GM19351 (cell line): ENCODE measurements around the gene PCSK6.
"Not testable (repeated sequence)": the region's sequence is repeated elsewhere in the genome, so short reads cannot be mapped to it uniquely, and the experiment has no call there.

Source experiments
- ATAC-seq: cut with Tn5 transposase; IDR thresholded peaks from one replicate; pipeline ENCODE4 v1.9.1; 2021; ENCODE audit warnings: mild to moderate bottlenecking, moderate library complexity; ENCODE audit not compliant: unreplicated experiment

PCSK6 gene

DNA sequence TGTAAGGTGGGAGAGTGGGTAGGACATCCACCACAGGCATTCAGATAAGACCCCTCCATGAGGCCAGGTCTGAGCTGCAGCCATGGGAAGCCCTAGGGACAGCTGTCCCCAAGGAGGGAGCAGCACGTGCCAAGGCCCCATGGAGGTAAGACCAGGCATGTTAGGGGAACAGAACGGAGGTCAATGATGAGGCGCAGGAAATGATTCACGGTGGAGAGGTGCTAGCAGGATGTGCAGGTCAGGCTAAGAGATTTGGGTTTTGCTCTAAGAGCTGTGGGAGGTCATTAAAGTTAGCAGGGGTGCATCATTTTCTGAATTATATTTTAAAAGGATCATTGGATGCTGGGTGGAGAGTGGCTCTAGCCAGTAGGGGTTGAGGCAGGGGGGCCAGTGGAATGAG, 128.1 kb downstream of the PCSK6 start:
- ATAC-seq = no peak

DNA sequence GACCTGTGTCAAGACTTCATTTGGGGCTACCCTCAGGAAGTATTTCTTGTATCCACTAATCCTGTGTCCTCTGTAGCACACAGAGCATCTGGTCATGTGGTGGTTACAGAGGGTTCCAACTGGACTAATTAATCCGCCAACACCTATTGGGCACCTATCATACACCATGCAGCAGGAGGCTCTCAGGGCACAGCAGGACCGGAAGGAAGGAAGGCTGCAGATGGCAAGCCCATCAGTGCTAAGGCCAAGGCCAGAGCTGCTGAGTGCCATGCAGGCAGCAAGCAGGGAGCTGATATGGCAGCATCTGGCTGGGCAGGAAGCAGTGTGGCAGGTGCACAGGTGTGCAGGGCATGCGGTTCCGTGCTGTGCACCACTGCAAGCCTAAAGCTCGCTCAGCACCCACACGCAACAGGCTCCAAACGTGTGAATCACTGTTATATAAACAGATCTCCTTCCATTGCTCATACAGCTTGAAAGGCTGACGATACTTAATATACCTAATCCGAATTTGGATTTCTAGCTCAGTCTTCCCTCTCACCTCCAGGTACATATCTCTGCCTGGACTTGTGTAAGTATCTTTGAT, 130.1 kb downstream of the PCSK6 start:
- ATAC-seq = no peak

DNA sequence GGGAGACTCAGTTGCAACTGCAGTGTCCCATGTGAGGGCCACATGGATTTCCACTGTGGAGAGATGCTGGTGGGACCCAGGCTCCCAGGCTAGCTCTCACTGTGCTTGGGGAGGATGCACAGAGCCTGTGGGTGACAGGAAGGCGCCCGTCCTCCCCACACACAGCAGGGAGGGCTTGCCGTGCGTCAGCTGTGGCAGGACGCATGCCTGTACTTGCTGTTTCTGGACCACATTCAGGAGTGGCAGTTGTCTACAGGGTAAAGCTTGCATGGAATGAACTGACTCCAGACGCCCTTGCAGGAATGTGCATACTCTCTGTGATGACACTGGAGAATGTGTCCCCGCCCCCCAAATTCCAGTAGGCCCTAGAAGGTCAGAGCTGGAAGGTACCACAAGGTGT, 130.6 kb downstream of the PCSK6 start:
- ATAC-seq = no peak

DNA sequence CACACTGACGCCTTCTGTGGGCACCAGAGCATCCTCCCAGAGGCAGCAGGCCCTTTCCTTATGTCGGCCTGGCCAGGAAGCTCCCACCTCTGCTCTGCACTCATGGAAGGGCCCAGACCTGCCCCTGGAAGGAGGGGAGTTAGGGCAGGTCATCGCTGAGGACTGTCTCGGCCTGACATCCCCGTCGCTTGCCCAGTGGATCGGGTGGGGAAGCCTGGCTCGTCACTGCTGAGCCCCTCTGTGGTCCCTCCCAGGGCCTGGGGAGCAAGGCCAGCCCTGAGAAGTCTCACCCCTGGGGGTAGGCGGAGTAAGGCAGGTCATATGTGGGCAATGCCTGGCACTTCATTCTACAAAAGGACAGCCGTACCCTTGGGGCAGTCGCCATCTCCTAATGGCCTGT, 131.6 kb downstream of the PCSK6 start:
- no peak for ATAC-seq

DNA sequence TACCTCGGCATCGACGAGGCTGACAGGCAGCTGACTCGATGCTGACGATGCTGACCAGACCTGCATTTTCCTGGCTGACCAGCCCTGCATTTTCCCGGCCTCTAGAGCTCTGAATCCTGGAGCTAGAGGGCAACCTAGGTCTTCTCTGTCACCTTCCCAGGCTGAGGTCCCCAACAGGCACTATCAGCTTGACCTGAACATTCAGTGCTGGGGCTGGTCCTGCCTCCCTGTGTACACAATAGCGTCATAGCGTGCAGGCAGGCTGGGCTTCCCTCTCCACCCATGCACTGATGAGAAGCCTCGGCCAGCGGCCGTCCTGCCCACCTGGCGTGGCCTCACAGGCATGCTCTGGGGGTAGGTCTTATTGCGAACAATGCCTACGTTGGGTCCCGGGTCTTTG, 132.2 kb downstream of the PCSK6 start:
- no peak for ATAC-seq

DNA sequence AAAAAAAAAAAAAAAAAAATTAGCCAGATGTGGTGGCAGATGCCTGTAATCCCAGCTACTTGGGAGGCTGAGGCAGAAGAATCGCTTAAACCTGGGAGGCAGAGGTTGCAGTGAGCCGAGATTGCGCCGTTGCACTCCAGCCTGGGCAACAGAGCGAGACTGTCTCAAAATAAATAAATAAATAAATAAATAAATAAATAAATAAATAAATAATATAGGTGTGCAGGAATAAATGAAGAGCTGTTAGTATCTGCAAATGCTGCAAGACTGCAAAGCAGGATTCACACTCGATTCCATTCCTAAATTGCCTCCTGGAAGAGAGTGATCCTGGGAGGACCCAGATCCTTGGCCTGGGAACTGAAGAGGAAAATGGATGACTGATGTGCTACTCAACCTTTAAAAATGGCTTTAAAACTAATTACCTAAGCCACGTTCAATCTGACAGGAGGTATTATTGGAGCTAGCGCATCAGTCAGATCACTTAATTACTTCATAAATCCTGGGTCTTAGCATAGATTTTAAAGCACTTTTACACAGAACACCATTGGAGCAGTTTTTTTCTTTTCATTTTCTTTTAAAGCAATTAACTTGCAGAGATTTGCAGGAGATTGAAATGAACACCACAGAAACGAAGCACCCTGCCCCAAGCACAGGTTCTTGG, 132.9 kb downstream of the PCSK6 start:
- ATAC-seq = not testable (repeated sequence)

DNA sequence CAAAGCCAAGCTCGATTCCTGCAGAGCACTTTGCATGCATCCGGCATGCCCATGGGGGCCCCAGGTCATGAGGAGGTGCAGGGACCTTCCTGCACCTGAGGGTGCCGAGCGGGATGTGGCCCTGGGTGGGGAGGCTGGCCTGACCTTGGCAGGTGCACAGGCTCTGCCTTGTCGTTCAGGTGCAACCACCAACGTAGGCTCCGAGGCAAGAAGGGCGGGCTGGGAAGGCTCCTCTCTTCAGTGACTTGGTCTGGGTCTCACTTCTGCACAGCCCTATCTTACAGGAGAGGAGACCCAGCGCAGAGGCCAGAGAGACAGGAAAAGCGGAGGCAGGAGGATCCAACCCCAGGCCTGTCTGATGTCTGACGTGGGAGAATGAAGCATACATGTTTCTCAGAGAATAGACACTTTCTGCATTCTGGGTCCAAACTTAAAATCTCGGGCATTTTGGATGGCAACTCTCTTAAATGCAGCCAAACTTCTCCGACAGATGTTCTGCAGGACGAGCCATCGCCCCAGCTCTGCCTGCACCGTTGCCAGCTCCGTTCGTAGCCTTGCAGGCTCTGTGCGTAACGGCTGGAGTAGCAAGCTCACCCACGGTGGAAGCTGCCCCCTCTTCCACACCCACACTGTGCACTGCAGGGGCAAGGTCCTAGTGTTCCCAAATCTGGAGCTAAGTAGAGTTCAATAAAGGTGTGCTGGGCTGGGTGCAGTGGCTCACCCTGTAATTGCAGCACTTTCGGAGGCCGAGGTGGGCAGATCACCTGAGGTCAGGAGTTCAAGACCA, 133.6 kb downstream of the PCSK6 start:
- ATAC-seq = no peak

DNA sequence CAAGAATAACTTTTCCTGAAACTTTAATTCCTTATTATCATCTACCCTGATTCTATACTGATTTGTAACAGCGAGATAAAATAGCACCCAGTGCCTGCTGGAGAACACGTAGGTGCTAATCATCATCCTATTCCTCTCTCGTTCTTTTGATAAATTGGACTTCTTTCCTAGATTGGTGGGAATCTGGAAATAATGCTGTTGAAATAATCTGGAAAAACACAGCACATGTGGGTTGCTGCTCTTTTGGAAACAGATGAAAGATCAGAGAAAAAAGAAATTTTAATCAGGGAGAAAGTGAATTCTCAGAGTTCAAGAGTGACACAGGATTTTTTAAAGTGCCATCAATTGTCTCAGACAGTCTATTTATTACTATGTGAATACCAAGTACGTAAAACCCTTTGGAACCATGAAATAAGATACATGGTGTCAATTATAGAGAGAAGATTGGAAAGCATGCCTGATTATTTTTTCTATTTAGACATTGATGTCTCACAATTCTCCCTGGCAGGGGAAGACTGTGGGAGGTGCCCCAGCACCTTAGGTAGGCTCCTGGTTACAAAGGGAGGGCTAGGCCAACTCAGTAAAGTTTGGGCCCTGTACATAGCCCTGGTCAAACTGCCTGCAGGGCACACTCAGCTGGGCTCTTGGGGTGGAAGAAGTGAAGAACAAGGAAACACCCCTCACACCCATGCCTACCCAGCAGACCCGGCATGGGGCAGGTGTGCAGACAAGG, 134.4 kb downstream of the PCSK6 start:
- no peak for ATAC-seq

DNA sequence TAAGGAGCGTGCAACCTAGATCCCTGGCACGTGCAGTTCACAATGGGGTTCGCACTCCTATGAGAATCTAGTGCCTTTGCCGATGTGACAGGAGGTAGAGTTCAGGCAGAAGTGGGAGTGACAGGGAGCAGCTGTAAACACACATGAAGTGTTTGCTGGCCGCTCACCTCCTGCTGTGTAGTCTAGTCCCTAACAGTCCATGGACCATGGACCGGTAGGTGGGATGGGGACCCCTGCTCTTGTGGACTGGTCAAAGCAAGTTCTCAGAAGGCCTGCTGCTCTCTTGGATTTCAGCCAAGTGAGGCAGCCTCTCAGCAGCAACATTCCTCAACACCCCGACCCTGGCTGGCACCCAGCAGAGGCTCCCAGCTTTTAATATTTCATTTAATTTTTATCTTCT, 136.3 kb downstream of the PCSK6 start:
- no peak for ATAC-seq

DNA sequence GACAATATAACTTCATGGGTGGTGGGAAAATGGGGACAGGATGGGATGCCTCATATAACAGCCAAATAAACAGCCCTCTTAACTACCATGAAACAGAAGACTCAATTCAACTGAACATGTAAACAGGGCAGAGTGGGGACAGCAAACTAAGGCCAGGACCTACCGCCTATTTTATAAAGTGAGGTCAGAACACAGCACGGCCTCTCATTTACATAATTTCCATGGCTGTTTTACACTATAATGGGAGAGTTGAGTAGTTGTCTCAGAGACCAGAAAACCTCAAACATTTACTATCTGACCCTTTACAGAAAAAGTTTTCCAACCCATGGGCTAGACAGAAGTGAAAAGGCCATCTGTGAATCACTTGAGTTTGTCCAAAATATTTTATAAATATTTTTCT, 137.8 kb downstream of the PCSK6 start:
- ATAC-seq = no peak

DNA sequence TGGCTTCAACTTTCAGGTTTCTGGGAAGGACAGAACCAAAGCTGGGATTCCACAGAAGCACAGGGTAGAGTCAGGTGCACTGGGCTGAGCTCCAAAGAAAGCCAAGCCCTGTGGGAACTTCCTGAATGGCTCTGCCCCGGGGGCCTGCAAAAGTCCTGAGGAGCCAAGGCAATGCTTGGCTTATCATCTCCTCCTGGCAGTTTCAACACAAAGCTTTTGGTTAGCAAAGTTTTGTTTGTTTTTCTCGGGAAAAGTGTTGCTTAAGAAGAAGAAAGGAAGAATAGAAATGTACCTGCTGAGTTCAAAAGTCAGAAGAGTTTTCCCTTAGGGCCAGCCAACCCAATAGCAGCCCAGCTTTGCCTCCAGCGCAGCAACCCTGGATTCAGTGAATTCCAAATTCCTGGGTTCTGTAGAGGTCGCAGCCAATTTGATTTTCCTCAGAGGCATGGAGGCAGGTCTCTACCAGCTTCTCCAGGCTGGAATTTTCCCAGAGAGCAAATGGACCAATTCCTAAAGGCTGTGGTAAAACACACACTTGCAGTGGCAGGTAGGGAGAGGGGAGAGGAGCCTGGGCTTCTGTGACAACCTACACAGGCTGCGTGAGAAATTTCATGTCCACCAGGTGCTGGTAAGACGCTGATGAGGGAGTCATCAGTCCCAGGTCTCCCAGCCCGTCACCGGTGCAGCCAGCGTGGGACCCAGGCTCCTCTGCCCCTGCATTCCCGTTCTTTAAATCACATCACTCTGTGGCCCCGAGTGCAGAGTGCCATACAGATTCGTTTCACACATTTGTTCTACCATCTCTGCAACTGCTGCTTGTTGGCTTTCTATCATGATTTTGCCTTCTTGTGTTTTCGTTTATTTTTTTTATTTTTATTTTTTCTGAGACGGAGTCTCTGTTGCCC, 140.2 kb downstream of the PCSK6 start:
- ATAC-seq = no peak

DNA sequence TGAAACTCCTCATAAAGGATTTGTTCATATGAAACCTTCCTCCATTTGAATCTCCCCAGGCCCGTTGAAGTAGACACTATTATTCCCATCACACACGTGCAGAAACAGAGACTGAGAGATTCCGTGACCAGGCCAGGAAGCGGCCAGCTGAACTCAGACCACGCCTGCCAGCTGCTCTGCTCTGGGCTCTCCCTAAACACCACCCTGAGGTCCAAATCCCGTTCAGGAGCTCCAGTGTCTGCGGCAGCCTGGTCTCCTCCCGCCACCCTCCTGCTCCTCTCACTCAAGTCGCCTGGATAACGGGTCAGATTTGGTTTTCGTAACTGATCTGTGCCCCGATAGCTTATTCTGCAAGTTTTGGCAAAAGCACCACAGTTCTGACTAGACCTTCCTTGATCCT, 140.9 kb downstream of the PCSK6 start:
- ATAC-seq = no peak

DNA sequence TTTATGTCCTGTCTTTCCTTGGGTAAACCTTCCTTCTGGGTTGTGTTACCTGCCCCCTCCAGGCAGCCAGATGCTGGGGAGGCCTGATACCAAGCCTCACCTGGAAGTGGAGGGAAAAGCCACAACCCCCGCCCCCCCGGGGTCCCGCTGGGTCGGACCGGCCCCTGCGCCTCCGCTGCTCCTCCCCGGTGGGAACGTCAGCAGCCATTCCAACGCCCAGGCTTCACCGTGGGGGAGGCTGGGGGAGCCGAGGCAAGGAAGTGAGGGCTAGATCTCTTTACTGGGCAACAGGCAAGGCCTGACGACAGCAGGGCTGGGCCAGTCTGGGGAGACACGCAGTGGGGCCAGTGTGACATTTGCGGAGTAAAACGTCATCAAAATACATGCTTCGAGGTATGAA, 141.5 kb downstream of the PCSK6 start:
- no peak for ATAC-seq

DNA sequence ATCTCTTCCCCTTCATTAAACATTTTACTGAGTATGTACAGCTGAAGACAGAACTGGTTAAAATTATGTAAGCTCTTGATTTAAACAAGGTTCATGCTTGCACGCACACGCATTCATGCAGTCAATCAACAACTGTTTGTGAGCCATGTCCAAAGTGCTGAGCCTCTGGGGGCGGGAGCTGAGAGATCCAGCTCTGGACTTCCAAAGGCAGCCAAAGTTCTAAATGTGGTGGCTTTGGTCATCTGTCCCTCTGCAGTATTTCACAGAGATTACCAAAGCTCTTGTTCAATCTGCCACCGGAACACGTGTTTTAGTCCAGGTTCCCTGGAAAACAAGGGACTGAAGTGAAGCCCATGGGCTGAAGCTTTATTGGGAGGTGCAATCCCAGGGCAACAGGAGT, 142.1 kb downstream of the PCSK6 start:
- no peak for ATAC-seq

DNA sequence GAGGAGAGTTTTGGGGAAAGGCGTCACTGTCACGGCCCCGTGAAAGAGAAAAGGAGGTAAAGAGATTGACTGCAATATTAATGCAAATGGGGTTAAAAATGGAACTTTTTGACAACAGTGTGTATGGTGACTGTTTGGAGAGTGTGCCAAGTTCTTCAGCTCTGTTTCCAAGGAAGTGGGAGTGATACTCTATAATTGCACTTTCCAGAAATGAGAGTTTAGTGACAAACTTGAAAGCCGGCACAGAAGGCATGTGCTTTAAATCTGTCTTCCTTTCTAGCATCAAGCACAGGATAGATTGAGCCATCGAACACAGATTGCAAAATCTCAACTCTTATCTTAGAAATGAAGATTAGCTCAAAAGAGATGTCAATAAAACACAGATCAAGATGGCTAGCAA, 142.6 kb downstream of the PCSK6 start:
- ATAC-seq = no peak

DNA sequence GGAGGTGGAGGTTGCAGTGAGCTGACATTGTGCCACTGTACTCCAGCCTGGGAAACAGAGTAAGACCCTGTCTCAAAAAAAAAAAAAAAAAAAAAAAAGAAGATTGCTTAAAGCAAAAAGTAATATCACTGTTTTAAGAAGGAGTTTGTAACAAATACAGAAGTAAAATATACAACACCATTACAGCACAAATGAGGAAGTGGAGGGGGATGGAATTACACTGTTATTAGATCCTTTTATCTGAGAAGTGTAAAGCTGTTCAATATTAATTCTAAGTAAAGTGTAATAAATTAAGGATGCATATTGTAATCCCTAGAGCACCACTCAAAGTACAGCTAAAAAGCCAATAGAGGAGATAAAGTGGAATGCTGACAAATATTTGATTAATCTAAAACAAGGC, 147.5 kb downstream of the PCSK6 start:
- ATAC-seq = no peak

DNA sequence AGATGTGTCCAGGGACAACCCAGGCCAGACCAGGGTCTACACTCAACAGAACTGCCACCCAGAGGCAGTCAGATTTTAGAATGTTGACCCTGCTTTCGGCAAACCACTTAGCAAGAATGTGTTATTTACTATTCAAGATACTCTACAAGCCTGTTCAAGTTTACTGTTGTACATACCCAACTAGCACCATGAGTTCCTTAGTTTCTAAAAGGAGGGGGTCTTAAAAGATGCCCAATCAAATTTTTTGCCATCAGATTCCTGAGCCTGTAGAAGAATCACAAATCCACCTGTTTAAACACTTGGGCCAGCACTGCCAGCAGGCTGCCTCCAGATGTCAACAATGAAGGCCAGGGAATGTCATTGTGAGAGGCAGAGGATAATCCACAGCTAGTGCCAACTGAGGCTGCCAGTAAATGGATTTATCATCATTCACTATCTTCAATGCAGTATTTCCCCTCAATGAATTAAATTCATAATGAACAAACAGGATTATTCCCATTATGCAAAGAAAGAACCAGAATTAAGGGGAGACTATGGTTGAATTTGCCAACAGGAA, 150.9 kb downstream of the PCSK6 start:
- ATAC-seq = no peak

DNA sequence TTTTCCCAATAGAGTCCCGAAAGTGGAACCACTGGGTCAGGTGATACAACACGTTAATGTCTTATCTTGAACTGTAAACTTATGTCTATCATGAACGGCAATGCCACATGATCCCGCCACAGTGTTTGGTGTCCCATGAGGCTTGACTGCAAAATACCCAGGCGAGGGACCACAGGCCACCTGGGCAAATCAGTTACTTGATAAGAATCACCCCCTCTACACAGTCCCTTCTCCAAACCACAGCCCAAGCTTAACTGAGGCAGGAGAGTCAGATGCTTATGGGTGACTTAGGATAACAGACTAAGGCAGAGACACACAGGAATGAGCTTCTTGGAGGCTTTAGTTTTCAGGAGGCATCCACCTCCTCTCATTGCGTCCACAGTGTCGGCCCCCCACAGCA, 151.5 kb downstream of the PCSK6 start:
- no peak for ATAC-seq

DNA sequence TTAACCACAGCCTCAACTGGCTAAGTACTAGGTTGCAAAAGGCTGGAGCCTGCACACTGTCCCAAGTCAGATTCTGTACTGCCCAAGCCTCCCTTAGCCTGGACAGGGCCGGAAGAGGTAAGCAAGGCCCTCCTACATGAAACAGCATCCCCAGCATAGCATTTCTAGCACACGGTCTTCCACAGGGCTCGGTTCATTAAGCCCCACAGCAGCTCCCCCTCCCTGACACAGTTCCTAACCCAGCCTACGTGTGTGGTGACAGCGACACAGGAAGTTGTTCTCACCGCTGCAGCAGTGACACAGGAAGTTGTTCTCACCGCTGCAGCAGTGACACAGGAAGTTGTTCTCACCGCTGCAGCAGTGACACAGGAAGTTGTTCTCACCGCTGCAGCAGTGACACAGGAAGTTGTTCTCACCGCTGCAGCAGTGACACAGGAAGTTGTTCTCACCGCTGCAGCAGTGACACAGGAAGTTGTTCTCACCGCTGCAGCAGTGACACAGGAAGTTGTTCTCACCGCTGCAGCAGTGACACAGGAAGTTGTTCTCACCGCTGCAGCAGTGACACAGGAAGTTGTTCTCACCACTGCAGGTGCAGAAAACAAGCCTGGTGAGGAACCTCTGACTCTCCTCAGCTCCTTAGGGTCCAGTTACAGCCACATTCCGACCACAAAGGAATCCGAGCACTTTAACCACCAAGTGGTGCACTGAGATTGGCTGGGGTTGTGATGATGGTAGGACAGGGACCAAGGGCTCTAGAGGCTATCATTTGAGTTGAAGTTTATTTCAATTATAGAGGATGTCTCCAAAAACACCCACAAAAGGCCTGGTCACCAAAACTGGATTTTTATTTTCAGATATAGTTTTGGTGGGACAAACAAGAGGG, 155.4 kb downstream of the PCSK6 start:
- peak; percentile 85 for ATAC-seq
